Skeletal muscle satellite cell (primary cell): ENCODE results near the gene AKAP12.
A peak's percentile ranks its signal among the peaks of the same experiment; 100 is the strongest.

Source experiments
- H3K27me3 ChIP-seq: 2 replicates; pipeline ENCODE4 v1.7.0; 2013; ENCODE audit warnings: low read length; ENCODE audit not compliant: control insufficient read depth, insufficient read depth
- H3K36me3 ChIP-seq: 2 replicates; pipeline ENCODE4 v1.7.0; 2013; ENCODE audit warnings: mild to moderate bottlenecking, control low read depth, low read length; ENCODE audit not compliant: insufficient read depth
- H3K4me1 ChIP-seq: 2 replicates; pipeline ENCODE4 v1.7.0; 2013; ENCODE audit warnings: low read length; ENCODE audit not compliant: control insufficient read depth, insufficient read depth
- H3K4me2 ChIP-seq: 2 replicates; pipeline ENCODE4 v1.7.0; 2013; ENCODE audit warnings: mild to moderate bottlenecking, low read length
- H3K4me3 ChIP-seq: 2 replicates; pipeline ENCODE4 v1.7.0; 2013; ENCODE audit warnings: low read length
- H3K9ac ChIP-seq: 2 replicates; pipeline ENCODE4 v1.7.0; 2013; ENCODE audit warnings: mild to moderate bottlenecking, low read depth, low read length, moderate library complexity
- H3K9me3 ChIP-seq: replicated peaks from 2 replicates; pipeline ENCODE4 v1.7.0; 2013; ENCODE audit warnings: mild to moderate bottlenecking, control low read depth, low read length

Gene AKAP12

DNA sequence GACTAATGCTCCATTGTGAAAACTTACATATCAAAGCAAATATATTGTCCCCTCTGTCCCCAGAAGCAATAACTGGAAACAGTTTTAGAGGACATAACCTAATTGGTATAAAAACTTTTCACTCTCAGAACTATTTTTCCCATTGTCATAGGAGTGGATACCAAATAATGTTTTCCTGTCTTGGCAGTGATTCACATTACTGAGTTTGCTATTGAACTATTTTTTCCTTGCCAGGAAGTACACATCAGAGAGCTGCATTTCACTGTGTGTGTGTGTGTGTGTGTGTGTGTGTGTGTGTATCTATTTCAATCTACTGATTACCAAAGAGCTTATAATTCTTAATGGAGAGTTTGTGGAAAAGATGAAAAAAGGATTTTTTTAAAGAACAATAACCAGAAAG is 45.4 kb downstream of the AKAP12 start:
- H3K4me1 ChIP-seq = peaks cover 20% of the 10 kb centered on the region
- no peaks in the 10 kb centered on the region for H3K27me3 ChIP-seq
- peak overlapping the region; percentile 35 for H3K4me2 ChIP-seq
- no peak overlapping the region for H3K4me3 ChIP-seq
- no peak overlapping the region for H3K9ac ChIP-seq
- H3K36me3 ChIP-seq = peaks cover 5% of the 10 kb centered on the region
- no peaks in the 10 kb centered on the region for H3K9me3 ChIP-seq

DNA sequence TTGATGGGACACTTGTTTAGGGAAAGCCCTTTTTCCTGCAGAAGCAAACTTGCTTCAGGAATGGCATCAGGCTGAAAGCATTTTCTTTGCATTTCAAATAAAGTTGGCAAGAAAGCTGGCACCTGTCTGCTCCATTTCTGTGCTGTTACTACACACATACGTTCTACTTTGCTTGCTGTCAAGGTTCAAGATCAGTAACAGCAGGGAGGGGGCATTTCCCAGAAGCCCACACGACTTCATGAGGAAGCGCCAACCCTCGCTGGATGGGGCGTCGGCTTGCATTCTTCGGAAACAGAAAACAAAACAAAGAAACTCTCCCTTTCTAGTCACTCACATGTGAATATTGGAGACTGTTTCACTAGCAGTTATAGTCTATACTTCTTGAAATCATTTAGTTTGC is 46.4 kb downstream of the AKAP12 start:
- Histone ChIP-seq H3K36me3 (peaks cover 5% of the 10 kb centered on the region), H3K4me2 (no peak overlapping the region), H3K4me3 (no peak overlapping the region), H3K9ac (no peak overlapping the region), H3K4me1 (peaks cover 23% of the 10 kb centered on the region), H3K9me3 (no peaks in the 10 kb centered on the region), H3K27me3 (no peaks in the 10 kb centered on the region)

DNA sequence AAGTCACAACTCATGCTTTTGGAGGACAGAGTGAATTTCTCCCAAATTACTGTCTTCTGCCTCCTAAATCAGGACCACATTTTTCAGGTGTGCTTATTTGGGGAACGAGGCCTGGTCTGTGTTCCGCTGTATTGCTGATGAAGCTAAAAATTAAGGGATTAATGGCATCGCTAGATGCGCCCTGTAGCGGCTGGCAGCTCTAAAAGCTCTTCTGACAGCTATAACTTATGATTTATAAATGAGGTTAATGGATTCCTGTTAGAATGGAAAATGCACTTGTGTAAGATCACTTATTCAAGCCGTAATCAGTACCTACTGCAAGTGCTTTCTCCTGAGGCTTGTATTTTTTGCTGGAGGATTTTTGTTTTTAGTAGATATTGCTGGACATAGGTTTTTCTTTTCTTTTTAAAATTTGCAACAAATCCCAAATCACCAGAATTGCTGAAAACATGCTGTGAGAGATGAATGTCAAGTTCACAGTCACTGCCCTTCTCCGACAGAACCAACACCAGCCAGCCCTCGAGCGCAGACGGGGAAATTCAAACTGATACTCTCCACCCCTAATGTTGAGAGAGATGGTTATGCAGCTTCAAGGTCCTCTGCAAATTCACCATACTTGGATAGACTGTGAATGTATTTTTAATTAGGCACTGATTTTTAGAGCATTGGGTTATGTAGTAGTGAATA is 49.1 kb downstream of the AKAP12 start:
- Histone ChIP-seq H3K27me3 (no peaks in the 10 kb centered on the region), H3K36me3 (peaks cover 5% of the 10 kb centered on the region), H3K4me3 (no peak overlapping the region), H3K9ac (no peak overlapping the region), H3K4me1 (peaks cover 43% of the 10 kb centered on the region), H3K4me2 (no peak overlapping the region), H3K9me3 (no peaks in the 10 kb centered on the region)

DNA sequence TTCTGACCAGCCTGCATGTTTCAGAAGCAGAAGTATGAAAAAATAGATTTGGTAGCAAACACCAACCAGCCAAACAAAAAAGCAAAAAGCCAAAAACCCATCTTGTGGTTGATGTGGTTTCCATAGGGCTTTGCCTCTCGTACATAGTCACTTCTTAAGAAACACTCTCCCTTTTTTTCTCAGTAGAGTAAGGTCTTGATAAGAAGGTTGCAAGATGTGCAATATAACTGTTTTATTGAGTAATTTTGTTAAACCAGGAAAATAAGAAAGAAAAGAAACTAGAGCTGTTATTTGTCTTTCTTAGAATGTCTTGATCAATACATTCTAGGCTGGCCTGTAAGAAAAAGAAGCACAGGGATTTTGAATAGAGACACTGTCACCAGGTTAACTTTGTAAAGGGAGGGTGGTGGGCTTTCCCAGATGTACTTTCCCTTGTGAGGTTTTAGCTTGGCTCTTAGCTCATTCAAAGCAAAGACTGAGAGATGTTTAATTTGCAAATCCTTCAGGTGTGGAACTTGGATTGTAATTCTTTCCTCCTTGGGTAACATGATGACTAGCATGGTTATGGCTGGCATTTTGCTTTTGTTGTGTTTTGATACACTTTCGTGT is 49.7 kb downstream of the AKAP12 start:
- Histone ChIP-seq H3K9ac (no peak overlapping the region), H3K27me3 (no peaks in the 10 kb centered on the region), H3K4me3 (no peak overlapping the region), H3K4me1 (peaks cover 44% of the 10 kb centered on the region), H3K9me3 (no peaks in the 10 kb centered on the region), H3K4me2 (no peak overlapping the region), H3K36me3 (peaks cover 5% of the 10 kb centered on the region)

DNA sequence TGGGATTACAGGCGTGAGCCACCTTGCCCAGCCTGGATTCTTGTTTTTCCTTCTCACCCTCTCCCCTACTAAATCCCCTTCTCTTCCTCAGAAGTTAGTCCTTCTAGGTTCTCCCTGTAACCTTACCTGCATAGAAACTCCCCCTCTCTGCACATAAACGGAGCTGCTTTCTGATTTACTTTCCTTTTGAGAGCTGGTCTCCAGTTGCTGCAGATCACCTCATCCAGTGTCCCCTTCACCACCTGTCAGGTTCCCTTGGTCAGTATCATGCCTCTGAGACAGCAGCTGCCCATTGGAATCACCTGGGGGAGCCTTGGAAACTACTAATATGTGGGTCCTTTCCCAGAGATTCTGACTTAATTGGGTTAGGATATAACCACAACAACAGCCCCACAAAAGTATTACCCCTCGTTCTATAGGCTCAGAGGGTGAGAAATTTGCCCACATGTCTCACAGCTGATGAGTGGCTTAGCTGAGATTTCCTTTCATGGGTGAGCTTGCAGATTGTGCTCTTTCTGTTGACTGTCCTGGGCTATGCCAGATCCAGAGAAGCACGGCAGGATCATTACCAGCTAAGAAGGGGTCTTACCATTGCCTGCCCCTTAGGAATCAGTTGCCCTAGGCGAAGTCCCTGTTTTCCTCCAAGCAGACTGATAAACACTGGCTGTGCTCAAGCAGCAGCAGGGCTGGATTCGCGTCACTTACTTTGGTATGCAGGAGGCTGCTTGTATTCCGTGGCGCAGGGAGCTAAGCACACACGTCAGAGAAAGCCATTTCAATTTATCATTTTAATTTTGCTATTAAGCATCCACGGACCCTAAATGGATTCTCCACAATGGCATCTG is 51.3 kb downstream of the AKAP12 start:
- Histone ChIP-seq H3K36me3 (peaks cover 5% of the 10 kb centered on the region), H3K9ac (peak overlapping the region; percentile 9), H3K4me2 (no peak overlapping the region), H3K27me3 (no peaks in the 10 kb centered on the region), H3K9me3 (no peaks in the 10 kb centered on the region), H3K4me1 (peaks cover 37% of the 10 kb centered on the region), H3K4me3 (no peak overlapping the region)

DNA sequence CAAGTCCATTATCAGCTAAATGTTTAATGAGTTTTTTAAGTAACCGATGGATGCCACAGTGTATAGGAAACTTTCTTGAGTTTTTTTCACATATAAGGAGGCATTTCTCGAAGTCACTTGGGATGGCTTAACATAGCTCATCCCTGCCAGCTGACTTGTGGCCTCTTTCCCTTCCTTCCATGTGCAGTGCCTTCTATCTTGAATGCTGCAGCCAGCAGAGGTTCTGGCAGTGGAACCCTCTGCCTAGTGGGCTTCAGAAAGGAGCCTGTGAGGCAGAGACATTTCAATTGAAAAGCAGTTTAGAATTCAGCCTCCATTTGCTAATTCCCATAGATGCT is 51.9 kb downstream of the AKAP12 start:
- Histone ChIP-seq H3K27me3 (no peaks in the 10 kb centered on the region), H3K9ac (no peak overlapping the region), H3K9me3 (no peaks in the 10 kb centered on the region), H3K4me3 (no peak overlapping the region), H3K36me3 (peaks cover under 1% of the 10 kb centered on the region), H3K4me1 (peaks cover 36% of the 10 kb centered on the region), H3K4me2 (no peak overlapping the region)

DNA sequence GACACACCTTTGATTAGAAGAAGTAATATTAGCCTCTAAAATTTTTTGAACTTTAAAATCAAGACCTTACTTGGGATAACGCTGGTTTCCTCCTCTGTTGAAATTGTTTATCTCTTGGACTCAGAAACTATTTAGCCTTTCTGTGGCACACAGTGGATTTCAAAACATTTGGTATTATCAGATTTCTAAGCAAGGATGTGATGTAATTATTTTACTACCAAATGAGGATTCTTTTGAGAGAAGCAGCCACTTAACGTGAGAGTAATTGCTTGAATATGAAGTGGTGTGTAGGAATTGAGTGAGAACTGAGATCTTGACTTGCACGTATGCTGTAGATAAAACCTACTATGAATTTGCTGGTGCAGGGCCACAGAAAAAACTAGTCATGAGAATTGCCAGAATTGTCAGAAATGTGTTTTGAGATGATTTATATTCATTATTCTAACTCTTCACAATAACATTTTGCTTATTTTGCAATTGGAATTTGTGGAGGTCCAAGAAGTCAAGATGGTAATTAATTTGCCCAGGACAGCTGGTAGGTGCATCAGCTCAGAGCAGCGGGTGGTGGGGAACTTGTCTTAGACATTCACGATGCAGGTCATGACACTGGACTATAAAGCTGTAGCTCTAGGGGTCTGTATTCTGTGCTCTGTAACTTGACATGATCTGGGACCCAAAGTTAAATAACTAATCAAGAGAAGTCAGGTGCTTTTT is 53.4 kb downstream of the AKAP12 start:
- Histone ChIP-seq H3K4me2 (peak overlapping the region; percentile 15), H3K9ac (no peak overlapping the region), H3K36me3 (no peaks in the 10 kb centered on the region), H3K27me3 (no peaks in the 10 kb centered on the region), H3K4me3 (no peak overlapping the region), H3K9me3 (no peaks in the 10 kb centered on the region), H3K4me1 (peaks cover 36% of the 10 kb centered on the region)

DNA sequence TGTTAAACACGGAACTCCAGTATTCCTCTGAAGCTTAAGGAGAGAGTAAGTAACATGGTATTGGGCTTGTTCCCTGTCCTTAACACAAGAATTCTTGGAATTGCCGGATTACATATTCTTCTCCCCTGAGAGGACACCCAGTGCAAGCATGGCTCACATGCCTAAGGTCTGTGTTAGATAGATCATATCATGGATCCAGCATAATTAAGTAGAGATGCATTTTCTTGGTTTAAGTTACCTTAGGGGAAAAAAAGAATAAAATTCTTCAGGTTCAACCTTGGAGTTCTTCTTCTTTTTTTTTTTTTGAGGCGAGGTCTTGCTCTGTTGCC is 53.9 kb downstream of the AKAP12 start:
- Histone ChIP-seq H3K27me3 (no peaks in the 10 kb centered on the region), H3K36me3 (no peaks in the 10 kb centered on the region), H3K9me3 (no peaks in the 10 kb centered on the region)

DNA sequence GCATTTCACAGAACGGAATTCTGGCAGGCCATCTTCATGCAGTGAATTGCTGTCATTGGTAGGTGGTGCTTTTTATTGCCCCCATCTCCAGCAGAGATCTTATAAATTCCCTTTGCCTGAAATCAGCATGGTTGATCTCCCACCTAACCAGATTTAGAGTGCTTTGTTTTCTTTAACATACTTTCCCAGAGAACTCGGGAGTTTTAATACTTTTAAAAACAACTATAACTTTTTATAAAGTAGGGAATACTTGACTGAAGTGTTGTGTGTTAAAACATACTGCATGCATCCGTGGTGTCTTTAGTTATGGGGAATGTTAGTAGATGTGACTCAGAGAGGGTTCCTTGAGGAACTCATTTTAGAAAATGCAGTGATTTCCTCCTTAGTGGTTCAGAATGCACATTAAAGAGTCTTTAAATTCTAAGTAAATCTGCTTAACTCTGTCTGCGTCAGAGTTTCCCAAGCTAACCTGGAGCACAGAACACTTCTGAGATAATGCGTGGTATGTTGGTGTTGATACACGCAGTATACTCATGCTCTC is 54.9 kb downstream of the AKAP12 start:
- peaks cover 46% of the 10 kb centered on the region for H3K4me1 ChIP-seq
- H3K36me3 ChIP-seq = no peaks in the 10 kb centered on the region
- no peaks in the 10 kb centered on the region for H3K9me3 ChIP-seq
- no peak overlapping the region for H3K9ac ChIP-seq
- no peaks in the 10 kb centered on the region for H3K27me3 ChIP-seq
- H3K4me2 ChIP-seq = no peak overlapping the region
- no peak overlapping the region for H3K4me3 ChIP-seq

More for the DNA sequence above, 53.9 kb downstream of the AKAP12 start:
- H3K4me1 ChIP-seq = peaks cover 37% of the 10 kb centered on the region
- no peak overlapping the region for H3K4me2 ChIP-seq
- no peak overlapping the region for H3K9ac ChIP-seq
- no peak overlapping the region for H3K4me3 ChIP-seq

DNA sequence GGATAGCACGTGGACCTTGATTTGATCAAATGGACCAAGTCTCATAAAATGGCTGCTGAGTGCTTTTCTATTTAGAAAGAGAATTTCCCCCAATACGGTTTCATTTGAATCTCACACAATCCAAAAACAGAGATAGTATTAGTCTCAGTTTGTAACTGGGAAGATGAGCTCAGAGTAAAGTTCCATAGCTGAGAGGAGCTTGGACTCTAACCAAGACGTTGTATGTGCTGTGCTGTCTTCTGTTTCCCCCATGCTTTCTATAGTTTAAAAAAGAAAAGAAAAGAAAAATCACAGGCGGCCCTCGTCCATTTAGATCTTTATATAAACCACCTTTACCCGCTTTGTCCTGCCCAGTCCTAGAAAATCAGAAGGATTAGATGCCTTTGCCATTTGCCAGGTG is 58.1 kb downstream of the AKAP12 start:
- no peaks in the 10 kb centered on the region for H3K27me3 ChIP-seq
- no peak overlapping the region for H3K4me2 ChIP-seq

DNA sequence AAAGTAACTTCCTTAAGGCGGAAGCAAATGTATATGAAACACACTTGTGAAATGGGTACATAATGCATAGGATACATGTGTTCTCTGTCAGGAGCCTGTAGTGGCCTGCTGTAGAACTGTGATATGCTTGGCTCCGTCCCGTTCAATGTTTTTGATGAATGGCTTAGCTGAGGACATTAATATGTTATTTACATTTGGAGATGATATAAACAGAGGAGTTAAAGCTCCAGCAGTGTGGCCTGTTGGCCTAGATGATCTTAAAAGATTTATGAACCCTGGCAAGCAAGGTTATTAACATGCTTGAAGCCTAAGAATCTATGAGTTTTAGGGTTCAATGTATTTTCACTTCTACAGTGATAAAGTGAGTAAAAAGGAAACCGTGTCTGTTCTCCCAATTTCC is 59.2 kb downstream of the AKAP12 start:
- Histone ChIP-seq H3K36me3 (peaks cover 8% of the 10 kb centered on the region), H3K9me3 (no peaks in the 10 kb centered on the region), H3K4me1 (peaks cover 35% of the 10 kb centered on the region), H3K4me3 (no peak overlapping the region), H3K9ac (no peak overlapping the region), H3K4me2 (peak overlapping the region; percentile 3), H3K27me3 (no peaks in the 10 kb centered on the region)

More for the DNA sequence above, 58.1 kb downstream of the AKAP12 start:
- Histone ChIP-seq H3K4me3 (no peak overlapping the region), H3K9me3 (no peaks in the 10 kb centered on the region), H3K4me1 (peaks cover 42% of the 10 kb centered on the region), H3K36me3 (peaks cover 3% of the 10 kb centered on the region), H3K9ac (no peak overlapping the region)
